ENCODE data around the gene LYST. TPM values are rescaled to one million over a fixed set of nuclear protein-coding genes. Genes with fewer than 3 reads are reported as not detected.

The LYST gene
- total RNA-seq, 4 donors from 2014 or later: 46.8 to 68.4 (median 47.8) TPM

- Histone ChIP-seq H3K9me3 (no peaks in the 10 kb centered on the region), H3K36me3 (no peaks in the 10 kb centered on the region), H3K4me3 (replicated peaks in 1 of 3) (no peak overlapping the region), H3K27me3 (no peaks in the 10 kb centered on the region), H3K4me1 (peaks cover 6 to 7% of the 10 kb centered on the region in 2 donors), H3K27ac (no peak overlapping the region)
- no peak for DNase-seq
- TF ChIP-seq CTCF (IDR thresholded peaks at IDR 0.05) (no peak), POLR2A (IDR thresholded peaks at IDR 0.05) (no peak)
- intact Hi-C loops (cut with DNase I): no loop called here
- 78 to 79% methylated on average over 6 of the region's 6 CpGs for WGBS, 2 donors
Observed at GRCh38 chr1:235878082-235878811, 11.5 kb upstream of the LYST start.

- no peak for TF ChIP-seq POLR2A (IDR thresholded peaks at IDR 0.05)
- TF ChIP-seq CTCF (IDR thresholded peaks at IDR 0.05): no peak
- WGBS, 2 donors: 71 to 84% methylated on average over 2 of the region's 2 CpGs
- Histone ChIP-seq H3K4me1 (no peaks in the 10 kb centered on the region), H3K4me3 (replicated peaks in 1 of 3) (no peak overlapping the region), H3K36me3 (no peaks in the 10 kb centered on the region), H3K27ac (no peak overlapping the region), H3K27me3 (no peaks in the 10 kb centered on the region), H3K9me3 (no peaks in the 10 kb centered on the region)
- intact Hi-C loops (cut with DNase I): no loop called here
- DNase-seq: no peak
Observed at GRCh38 chr1:235876402-235876841, 9.7 kb upstream of the LYST start.

GRCh38 chr1:235875036-235875597 lies 8.4 kb upstream of the LYST start:
- no peaks in the 10 kb centered on the region for H3K9me3 ChIP-seq

GRCh38 chr1:235874261-235874660 lies 7.6 kb upstream of the LYST start:
- no peaks in the 10 kb centered on the region for H3K36me3 ChIP-seq
- H3K27me3 ChIP-seq: no peaks in the 10 kb centered on the region
- H3K4me3 ChIP-seq (replicated peaks in 1 of 3): no peak overlapping the region
- TF ChIP-seq POLR2A (IDR thresholded peaks at IDR 0.05) (no peak), CTCF (IDR thresholded peaks at IDR 0.05) (no peak)
- 77 to 79% methylated on average over 4 of the region's 4 CpGs for WGBS, 2 donors
- no peak overlapping the region for H3K27ac ChIP-seq
- no peaks in the 10 kb centered on the region for H3K4me1 ChIP-seq
- no peaks in the 10 kb centered on the region for H3K9me3 ChIP-seq
- intact Hi-C loops (cut with DNase I): no loop called here
- DNase-seq: no peak

More at GRCh38 chr1:235875036-235875597, 8.4 kb upstream of the LYST start:
- no peak for DNase-seq
- Histone ChIP-seq H3K27me3 (no peaks in the 10 kb centered on the region), H3K27ac (no peak overlapping the region), H3K4me3 (replicated peaks in 1 of 3) (no peak overlapping the region), H3K36me3 (no peaks in the 10 kb centered on the region), H3K4me1 (no peaks in the 10 kb centered on the region)
- 88 to 90% methylated on average over 4 of the region's 4 CpGs for WGBS, 2 donors
- intact Hi-C loops (cut with DNase I): no loop called here
- TF ChIP-seq POLR2A (IDR thresholded peaks at IDR 0.05): no peak
- TF ChIP-seq CTCF (IDR thresholded peaks at IDR 0.05): no peak

- no peaks in the 10 kb centered on the region for H3K27me3 ChIP-seq
- no peak for DNase-seq
- no peaks in the 10 kb centered on the region for H3K4me1 ChIP-seq
- H3K36me3 ChIP-seq: no peaks in the 10 kb centered on the region
- H3K27ac ChIP-seq: no peak overlapping the region
- 83 to 88% methylated on average over 2 of the region's 2 CpGs for WGBS, 2 donors
- no peak for TF ChIP-seq CTCF (IDR thresholded peaks at IDR 0.05)
- TF ChIP-seq POLR2A (IDR thresholded peaks at IDR 0.05): no peak
- no peak overlapping the region for H3K4me3 ChIP-seq (replicated peaks in 1 of 3)
- intact Hi-C loops (cut with DNase I): no loop called here
- no peaks in the 10 kb centered on the region for H3K9me3 ChIP-seq
Observed at GRCh38 chr1:235873571-235873970, 6.9 kb upstream of the LYST start.
